Measurements from ENCODE around the gene SHISA8.

SHISA8 gene

DNA sequence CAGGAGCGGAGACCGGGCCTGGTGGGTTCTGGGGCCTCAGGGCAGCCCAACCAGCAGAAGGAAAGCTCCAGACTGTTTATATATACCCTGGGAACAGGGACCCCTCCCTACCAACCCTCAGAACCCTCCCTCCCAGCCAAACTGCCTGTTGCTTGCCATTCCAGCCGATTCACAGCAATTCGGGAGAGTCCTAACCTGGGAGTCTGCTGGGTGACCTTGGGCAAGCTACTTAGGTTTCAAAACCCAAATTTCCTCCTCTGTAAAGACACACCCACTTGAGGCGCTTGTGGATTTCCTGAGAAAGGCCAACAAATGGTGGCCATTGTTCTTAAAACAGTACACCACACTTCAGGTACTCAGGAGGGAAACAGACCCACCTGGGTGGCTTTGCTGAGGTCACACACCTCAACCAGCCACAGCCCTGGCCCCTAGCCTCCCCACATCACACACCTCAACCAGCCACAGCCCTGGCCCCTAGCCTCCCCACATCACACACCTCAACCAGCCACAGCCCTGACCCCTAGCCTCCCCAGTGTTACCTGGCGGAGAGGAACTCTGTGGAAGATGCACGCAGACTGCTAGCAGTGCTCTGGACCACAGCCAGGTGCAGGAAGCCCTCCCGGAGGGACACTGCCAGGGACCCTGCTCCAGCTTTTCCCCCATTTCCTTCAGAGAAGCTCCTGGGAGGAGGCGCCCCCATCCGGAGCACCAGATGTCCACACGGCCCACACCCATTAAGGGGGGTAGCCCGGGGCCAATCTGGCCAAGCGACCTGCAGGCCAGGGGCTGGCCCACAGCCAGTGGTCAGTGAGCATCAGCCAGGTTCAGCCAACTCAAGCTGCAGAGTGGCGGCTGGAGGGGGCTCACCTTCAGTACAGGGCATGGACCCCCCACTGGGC lies 6.2 kb downstream of the SHISA8 start:
- TF ChIP-seq CTCF (IDR thresholded peaks at IDR 0.05; ENCODE audit: control insufficient read depth, extremely low read depth, insufficient read depth): no peak
- no peak overlapping the region for H3K4me3 ChIP-seq (ENCODE audit: low read depth, low read length)
- no peak for DNase-seq (ENCODE audit: low read depth)

DNA sequence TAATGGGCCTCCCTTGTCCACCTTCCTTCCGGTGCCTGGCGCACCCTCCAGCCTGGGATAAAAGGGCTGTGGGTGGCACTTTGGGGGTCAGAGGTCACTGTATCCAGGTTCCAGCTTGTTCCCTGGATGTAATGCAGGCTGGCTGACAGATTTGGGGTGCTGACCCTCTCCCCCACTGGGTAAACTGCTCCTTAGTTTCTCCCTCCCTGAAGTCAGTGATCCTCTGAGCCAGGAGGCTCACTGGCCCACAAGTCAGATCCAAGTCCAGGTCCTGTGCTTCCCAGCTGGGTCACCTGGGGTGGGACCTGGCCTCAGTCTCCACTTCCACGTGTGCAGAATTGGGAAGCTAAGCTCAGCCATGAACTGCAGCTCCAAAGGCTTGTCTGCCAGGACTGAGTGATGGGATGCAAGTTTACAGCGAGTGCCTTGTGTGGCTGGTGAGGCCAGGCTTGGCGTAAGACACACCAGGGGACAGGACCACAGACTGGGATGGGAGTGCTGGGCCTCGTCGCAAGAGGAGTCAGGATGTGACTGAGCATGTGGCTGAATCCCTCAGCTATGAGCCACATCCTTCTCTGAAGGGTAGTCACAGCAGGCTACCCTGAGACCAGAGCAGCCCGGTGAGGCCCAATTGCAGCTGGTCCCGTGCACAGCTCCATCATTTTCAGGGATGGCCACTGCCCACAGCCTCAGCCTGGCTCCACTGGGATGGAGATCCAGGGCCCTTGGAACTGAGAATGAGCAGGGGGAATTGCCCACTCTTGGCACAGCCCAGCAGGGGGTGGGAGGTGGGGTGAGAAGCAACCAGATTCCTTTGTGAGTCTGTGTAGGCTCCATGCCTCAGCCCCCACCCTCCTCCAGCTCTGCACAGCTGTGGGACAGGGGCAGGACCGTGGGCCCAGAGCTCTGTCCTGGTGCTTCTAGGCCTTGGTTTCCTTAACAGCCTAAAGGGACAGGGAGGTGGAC lies 7.2 kb downstream of the SHISA8 start:
- DNase-seq (ENCODE audit: low read depth): no peak
- H3K4me3 ChIP-seq (ENCODE audit: low read depth, low read length): no peak overlapping the region
- no peak for TF ChIP-seq CTCF (IDR thresholded peaks at IDR 0.05; ENCODE audit: control insufficient read depth, extremely low read depth, insufficient read depth)

GRCh38 chr22:41906822-41907221 lies 8.1 kb downstream of the SHISA8 start:
- H3K4me3 ChIP-seq (ENCODE audit: low read depth, low read length): no peak overlapping the region
- TF ChIP-seq CTCF (IDR thresholded peaks at IDR 0.05; ENCODE audit: control insufficient read depth, extremely low read depth, insufficient read depth): no peak
- DNase-seq (ENCODE audit: low read depth): no peak

DNA sequence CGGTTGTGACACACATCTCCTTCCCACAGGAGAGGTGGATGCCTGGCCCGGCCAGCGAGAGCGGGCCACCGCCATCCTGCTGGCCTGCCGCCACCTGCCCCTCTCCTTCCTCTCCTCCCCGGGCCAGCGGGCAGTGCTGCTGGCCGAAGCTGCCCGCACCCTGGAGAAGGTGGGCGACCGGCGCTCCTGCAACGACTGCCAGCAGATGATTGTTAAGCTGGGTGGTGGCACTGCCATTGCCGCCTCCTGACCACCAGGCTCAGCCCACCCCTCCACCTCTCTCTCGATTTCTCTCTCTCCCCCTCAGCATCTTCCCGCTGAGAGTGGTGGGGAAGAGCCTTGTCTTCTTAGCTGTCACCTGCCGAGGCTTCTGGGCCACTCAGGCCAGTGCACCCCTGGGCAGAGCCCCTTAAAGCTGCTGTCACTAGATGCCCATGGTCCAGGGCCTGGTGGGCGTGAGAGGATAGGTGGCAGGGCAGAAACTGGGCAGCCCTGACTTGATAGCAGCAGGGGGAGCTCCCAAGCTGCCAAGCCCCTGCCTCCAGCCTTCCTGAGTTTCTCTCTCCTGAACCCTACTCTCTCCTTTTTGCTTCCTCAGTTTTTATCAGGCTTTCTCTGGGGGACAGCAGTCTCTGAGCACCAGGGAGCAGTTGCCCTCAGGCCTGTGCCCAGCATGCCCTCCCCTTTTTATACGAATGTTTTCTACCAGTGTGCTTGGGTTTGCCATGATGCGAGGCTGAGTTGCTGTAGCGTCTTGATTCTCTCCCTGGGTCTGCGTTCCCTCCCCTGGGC lies 9.3 kb downstream of the SHISA8 start:
- TF ChIP-seq CTCF (IDR thresholded peaks at IDR 0.05; ENCODE audit: control insufficient read depth, extremely low read depth, insufficient read depth): no peak
- no peak for DNase-seq (ENCODE audit: low read depth)
- H3K4me3 ChIP-seq (ENCODE audit: low read depth, low read length): no peak overlapping the region

GRCh38 chr22:41904450-41905410 lies 10.1 kb downstream of the SHISA8 start:
- TF ChIP-seq CTCF (IDR thresholded peaks at IDR 0.05; ENCODE audit: control insufficient read depth, extremely low read depth, insufficient read depth): no peak
- no peak overlapping the region for H3K4me3 ChIP-seq (ENCODE audit: low read depth, low read length)
- DNase-seq (ENCODE audit: low read depth): no peak

All from LNCaP clone FGC (cell line).